Upper lobe of left lung (tissue), 4 donors: ENCODE measurements around the gene NAPB.

Source experiments
- CTCF ChIP-seq, 6 experiments: fragments of 450-650 bp in 4 of 6; fragments of 200-600 bp in 2 of 6; sonication (generic) in 2 of 6; IDR thresholded peaks; one replicate each; pipeline ENCODE4 v1.5.1; 2016 to 2019; ENCODE audit warnings: antibody characterized with exemption in 6 of 6
- POLR2A ChIP-seq, 4 donors: fragments of 450-650 bp; IDR thresholded peaks; one replicate each; pipeline ENCODE4 v1.5.1; 2016 to 2017; ENCODE audit warnings: antibody characterized with exemption in 4 of 4, mild to moderate bottlenecking in 2 of 4
- POLR2AphosphoS5 ChIP-seq, 2 donors: sonication (generic); formaldehyde crosslinking; IDR thresholded peaks; one replicate each; pipeline ENCODE4 v1.5.1; 2017; ENCODE audit warnings: antibody characterized with exemption in 2 of 2

DNA sequence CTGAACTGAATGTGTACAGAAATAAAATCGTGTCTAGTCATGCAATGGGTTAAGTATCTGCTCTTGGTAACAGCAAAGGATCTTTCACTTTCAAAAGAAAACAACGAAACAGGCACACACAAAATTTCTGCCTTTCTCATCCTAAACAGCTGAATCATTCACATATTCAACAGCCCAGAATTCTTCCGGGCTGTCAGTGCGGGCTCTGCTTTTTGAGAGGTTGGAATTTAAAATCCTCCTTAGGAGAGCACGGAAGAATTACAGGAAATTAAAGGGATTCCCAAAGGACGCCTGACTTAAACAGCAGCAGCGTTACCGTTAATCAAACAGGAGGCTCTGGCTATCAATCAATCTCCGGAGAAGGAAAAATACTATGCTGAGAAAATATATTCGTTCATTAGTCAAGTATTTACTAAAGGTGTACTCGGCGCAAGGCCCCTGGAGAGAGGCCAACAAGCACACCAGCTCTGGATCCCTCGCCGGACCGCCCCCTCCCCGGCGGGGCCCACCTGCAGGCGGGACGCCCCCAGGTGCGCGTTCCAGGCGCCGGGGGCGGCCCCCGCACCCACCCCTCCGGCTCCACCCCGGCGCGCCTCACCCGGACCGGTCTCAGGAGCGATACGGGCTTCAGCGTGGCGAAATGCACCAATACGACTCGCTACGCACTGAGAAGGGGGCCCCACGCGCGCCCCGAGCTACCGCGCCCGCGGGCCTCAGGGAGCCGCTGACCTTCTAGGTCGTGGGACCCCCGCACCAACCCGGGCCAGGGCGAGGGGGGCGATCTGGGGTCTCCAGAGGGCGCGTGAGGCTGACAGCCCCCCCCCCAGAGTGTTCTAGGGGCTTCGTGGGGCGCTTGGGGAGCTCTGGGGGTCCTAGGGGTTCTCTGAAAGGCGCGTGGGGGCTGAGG lies 1.0 kb downstream of the NAPB start:
- TF ChIP-seq CTCF (IDR thresholded peaks at IDR 0.05) (no peak), POLR2A (IDR thresholded peaks at IDR 0.05) (no peak), POLR2AphosphoS5 (IDR thresholded peaks at IDR 0.05) (no peak)
